ENCODE data around the gene DEPDC5.

DEPDC5 gene

DNA sequence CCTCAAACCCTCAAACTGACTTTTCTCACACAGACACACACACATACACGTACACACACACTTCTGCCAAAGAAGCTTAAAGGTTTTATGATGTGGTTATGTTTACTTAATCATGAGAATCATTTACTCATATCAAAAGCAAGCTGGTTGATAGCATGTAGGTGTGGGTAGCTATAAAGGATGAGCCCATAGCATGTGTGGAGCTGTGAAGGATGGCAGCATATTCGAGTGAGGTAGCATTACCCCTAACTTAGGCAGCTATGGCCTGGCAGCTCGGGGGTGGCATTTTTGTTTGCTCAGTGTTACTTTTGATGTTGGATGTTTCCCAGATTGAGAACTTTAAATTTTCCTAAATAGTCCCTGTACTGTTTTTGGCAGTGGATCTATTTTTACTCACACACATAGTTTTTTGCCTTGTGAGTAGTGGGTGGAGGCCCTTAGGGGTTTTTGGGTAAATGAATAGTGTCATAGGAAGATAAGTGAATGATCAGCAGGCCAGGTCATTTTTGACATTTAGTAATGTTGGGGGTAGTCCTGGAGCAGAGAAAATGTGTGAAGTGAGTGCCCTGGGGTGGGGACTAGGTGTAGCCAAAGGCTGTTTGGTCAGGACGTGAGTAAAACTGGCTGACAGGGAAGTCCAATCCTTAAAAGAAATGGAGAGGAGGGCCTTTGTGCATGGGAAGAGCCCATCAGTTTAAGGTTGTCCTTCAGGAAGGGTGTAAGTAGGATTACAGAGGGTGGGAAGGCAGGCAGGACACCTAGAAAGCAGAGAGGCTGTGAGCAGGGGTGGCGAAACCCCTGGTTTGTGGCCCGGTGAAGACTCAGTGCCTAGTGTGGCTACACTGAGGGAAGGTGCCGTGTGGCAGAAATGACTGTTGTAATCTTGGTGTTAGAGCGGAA lies 197.6 kb downstream of the DEPDC5 start:
- DNase-seq (peak; percentile 29), ATAC-seq (peak; percentile 79)

DNA sequence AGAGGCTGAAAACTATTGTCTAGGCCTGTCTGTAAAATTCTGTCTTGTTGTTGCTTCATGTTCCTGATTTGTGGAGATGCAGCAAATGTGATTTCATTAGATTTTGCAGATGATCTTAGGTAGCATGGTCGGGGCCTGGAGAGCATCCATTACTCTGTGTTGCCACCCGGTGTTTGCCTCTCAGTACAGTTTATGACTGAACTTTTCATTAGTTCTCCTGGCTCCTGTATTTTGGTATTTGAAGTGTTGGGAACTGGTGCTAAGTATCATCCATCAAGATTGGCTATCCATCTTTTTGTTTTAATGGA lies 198.2 kb downstream of the DEPDC5 start:
- ATAC-seq: no peak

DNA sequence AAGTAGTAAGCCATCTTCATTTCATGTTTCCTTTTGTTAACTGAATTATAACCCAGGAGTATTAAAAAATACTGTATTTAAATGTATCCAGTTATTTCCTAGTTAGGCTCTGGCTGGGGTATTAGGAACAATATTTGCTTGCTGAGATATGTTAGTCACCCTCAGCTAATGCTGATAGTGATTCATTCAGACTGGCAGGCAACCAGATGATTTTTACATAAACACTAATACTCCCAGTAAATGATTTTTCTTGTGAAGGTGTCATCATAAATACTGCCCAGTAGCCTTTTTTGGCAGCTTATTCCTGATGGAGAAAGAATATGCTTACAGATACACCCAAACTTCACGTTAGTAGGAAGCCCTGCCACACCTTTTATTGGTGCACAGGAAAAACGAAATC lies 198.7 kb downstream of the DEPDC5 start:
- ATAC-seq (no peak), DNase-seq (no peak)

More for the DNA sequence above, 198.2 kb downstream of the DEPDC5 start:
- no peak for DNase-seq

DNA sequence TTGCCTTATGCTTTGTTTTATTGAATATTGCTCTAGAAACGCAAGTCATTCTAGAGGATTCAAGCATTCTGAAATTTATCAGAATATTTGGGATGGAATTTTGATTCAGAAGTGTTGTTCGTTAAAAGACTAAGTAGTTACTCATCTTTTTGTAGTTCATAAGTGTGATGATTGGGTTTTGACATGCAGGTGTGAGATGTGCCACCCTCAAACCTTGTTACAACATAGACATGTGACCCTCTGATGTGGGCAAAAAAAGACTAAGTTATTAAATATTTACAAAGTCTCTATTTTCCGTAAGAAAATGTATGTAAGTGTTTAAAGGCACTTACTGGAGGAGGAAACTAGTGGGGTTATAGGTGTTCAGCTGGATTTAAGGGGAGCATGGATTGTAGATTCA lies 199.4 kb downstream of the DEPDC5 start:
- ATAC-seq (no peak), DNase-seq (no peak)

DNA sequence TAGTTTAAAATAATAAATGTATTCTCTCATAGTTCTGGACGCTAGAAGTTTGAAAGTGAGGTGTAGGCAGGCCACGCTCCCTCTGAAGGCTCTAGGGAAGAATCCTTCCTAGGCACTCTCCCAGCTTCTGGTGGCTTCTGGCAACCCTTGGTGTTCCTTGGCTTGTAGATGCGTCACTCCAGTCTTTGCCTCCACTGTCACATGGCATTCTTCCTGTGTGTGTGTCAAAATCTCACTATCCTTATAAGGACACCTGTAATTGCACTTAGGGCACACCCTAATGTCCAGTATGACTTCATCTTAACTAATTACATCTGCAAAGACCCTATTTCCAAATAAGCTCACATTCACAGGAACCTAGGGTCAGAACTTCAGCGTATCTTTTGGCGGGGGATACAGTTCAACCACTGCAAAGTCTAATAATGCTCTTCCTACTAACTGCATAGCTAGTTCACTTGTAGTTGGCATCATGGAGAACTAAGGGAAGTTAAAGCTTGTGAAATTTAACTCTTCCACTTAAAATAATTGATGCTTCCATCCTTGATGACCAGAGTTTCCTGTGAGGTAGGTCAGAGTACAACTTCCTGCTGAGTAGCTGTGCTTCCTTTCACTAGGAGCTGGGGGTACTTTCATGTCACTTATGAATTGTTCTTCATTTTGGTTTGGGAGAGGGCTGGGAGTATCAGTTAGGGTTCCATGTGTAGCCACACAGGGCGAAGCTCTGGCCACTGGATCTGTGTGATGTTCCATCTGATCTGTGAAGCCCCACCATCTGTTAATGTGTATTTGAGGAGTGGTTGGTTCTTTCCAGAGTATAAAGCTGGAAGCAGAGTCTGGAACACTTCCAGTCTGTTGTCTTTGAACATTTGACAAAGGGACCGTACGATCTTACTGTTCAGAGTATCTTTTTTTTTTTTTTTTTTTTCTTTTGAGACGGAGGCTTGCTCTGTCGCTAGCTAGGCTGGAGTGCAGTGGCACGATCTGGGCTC lies 201.0 kb downstream of the DEPDC5 start:
- DNase-seq (no peak), ATAC-seq (no peak)

DNA sequence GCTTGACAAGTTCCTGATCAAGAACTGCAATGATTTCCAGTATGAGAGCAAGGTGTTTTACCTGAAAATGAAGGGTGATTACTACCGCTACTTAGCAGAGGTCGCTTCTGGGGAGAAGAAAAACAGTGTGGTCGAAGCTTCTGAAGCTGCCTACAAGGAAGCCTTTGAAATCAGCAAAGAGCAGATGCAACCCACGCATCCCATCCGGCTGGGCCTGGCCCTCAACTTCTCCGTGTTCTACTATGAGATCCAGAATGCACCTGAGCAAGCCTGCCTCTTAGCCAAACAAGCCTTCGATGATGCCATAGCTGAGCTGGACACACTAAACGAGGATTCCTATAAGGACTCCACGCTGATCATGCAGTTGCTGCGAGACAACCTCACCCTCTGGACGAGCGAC lies 202.5 kb downstream of the DEPDC5 start:
- ATAC-seq: no peak
- no peak for DNase-seq
